OCI-LY7 (cell line): Measurements from ENCODE around the gene RELN. TPM values are rescaled to one million over a fixed set of nuclear protein-coding genes. Genes with fewer than 3 reads are reported as not detected.
"Not testable (repeated sequence)": the region's sequence is repeated elsewhere in the genome, so short reads cannot be mapped to it uniquely, and the experiment has no call there.

Source experiments
- BruUV-seq: library from RNA; stranded (reverse); fragments of 400-500 nt; replicated peaks from 2 replicates; lab custom pipeline; 2021; lab: Mats Ljungman, UMichigan
- CTCF ChIA-PET: fragments of 300-600 bp; sonication (Branson Sonifier 250); formaldehyde crosslinking; loops from one replicate; lab custom pipeline; 2022; ENCODE audit warnings: antibody characterized with exemption; ENCODE audit not compliant: unreplicated experiment; lab: Charles Lee
- POLR2A ChIA-PET: fragments of 300-600 bp; sonication (Branson Sonifier 250); formaldehyde crosslinking; loops from one replicate; lab custom pipeline; 2022; ENCODE audit warnings: antibody characterized with exemption; lab: Charles Lee
- DNase-seq: peaks from one replicate; pipeline ENCODE4 v3.0.0-alpha.2; 2015; ENCODE audit warnings: low spot score
- H2AFZ ChIP-seq: fragments of 200-600 bp; sonication (generic), shearing (Covaris generic); 2 replicates; pipeline ENCODE4 v1.6.1; 2014; ENCODE audit warnings: mild to moderate bottlenecking, antibody characterized with exemption, low read length, moderate library complexity
- H3K27ac ChIP-seq: fragments of 200-600 bp; sonication (generic); 2 replicates; pipeline ENCODE4 v1.5.1; 2014; ENCODE audit warnings: mixed run types, low read depth, mild to moderate bottlenecking, moderate library complexity, low read length, inconsistent platforms; ENCODE audit not compliant: poor library complexity, severe bottlenecking
- H3K36me3 ChIP-seq: fragments of 200-600 bp; sonication (generic); 2 replicates; pipeline ENCODE4 v1.6.1; 2014; ENCODE audit warnings: mild to moderate bottlenecking, antibody characterized with exemption, low read length, moderate library complexity, mixed read lengths; ENCODE audit not compliant: insufficient read depth
- H3K4me1 ChIP-seq: fragments of 200-600 bp; sonication (generic); 2 replicates; pipeline ENCODE4 v1.5.1; 2014; ENCODE audit warnings: mild to moderate bottlenecking, low read length; ENCODE audit not compliant: insufficient read depth, poor library complexity, severe bottlenecking
- H3K4me2 ChIP-seq: fragments of 200-600 bp; sonication (generic); 2 replicates; pipeline ENCODE4 v1.6.1; 2014; ENCODE audit warnings: mild to moderate bottlenecking, low read length
- H3K4me3 ChIP-seq: fragments of 200-600 bp; sonication (generic); 2 replicates; pipeline ENCODE4 v1.5.1; 2014; ENCODE audit warnings: mild to moderate bottlenecking, low read depth, low read length; ENCODE audit not compliant: poor library complexity, severe bottlenecking
- H3K79me2 ChIP-seq: fragments of 200-600 bp; sonication (generic); 2 replicates; pipeline ENCODE4 v1.6.1; 2016; ENCODE audit warnings: low read depth, mild to moderate bottlenecking, low read length, moderate library complexity, mixed read lengths; ENCODE audit not compliant: insufficient read depth
- H3K9me2 ChIP-seq: fragments of 200-600 bp; sonication (generic); 2 replicates; pipeline ENCODE4 v1.6.1; 2016; ENCODE audit warnings: mild to moderate bottlenecking, low read length, mixed read lengths; ENCODE audit not compliant: insufficient read depth
- H3K9me3 ChIP-seq: fragments of 200-600 bp; sonication (generic); 2 replicates; pipeline ENCODE4 v1.6.1; 2014; ENCODE audit warnings: mild to moderate bottlenecking, mixed run types, low read length, mixed read lengths
- H4K20me1 ChIP-seq: fragments of 200-600 bp; sonication (generic); 2 replicates; pipeline ENCODE4 v1.6.1; 2014; ENCODE audit warnings: mild to moderate bottlenecking, antibody characterized with exemption, low read length, moderate library complexity, mixed read lengths; ENCODE audit not compliant: insufficient read depth
- EZH2phosphoT487 ChIP-seq: fragments of 200-600 bp; sonication (generic); IDR thresholded peaks from 2 replicates; pipeline ENCODE4 v1.6.1; 2018; ENCODE audit warnings: low read depth, borderline replicate concordance, mild to moderate bottlenecking, mixed run types, antibody characterized with exemption, low read length, moderate library complexity, mixed read lengths
- intact Hi-C: fragments of 100-400 bp; cut with micrococcal nuclease; formaldehyde crosslinking; loops from one replicate; pipeline ENCODE4 v1.10.0; 2022; ENCODE audit not compliant: unreplicated experiment
- total RNA-seq, 2 experiments: library from RNA; depleted of rRNA in 1 of 2; stranded (reverse); fragments of >200 nt in 1 of 2; shearing (Covaris generic) in 1 of 2; gene quantifications; 2 replicates each; pipeline ENCODE4 v1.2.3, GENCODE V29; 2014 to 2022
- TF ChIP-seq, protein P1 (sequence below): fragments of 200-600 bp; sonication (generic); conservative IDR thresholded peaks from 2 replicates; pipeline ENCODE4 v1.5.1; 2014; ENCODE audit warnings: mild to moderate bottlenecking, antibody characterized with exemption, low read length, moderate library complexity, mixed read lengths

RELN gene
- total RNA-seq, 2 experiments from 2014 or later = not detected

DNA sequence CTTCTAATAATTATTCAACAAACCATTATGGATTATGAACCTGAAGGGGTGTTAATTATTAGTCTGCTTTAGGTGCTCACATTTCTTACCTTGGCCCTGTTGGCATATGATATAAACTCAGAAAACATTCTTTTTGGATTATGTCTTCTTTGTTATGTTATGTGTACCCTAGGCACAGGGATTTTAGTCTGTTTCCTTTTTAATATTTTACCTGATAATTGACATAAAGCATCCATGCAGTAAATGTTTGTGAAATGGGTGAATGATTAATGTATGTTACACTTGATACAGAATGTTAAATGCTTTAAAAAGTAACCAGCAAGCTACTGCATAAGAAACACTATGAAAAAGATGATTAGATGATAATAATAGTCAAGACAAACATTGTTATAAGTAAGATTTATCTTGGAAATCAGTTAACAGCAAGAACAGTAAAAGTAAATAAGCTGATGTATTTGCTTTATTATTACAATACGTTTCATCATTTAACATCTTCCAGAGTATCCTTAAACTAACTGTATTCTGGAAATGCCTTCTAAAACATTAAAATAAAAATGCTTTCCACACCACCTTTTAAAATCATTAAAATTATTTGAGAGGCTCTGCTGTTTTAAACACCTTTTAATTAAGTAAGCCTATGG is 204.7 kb downstream of the RELN start:
- POLR2A ChIA-PET = interaction anchor here (0.7 kb wide), 1 partner anchor 10 kb away, joined by 3 read pairs; no protein-coding TSS in a partner anchor
- intact Hi-C loops = no loop called here
- no TSS peak for BruUV-seq

DNA sequence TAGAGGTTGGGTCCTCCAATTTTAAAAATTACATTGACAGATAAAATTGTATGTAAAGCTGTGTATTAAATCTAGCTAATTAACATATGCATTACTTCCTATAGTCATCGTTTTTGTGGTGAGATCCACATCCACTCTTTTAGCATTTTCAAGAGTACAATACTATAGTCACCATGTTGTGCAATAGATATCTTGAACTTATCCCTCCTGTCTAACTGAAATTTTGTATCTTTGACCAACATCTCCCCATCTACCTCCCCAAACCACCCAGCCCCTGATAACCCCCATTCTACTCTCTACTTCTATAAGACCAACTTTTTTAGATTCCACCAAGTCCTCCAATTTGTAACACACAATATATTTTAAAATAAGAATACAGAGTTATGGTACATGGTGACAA is 208.0 kb downstream of the RELN start:
- Histone ChIP-seq H3K36me3 (no peaks in the 10 kb centered on the region), H3K9me3 (no peaks in the 10 kb centered on the region), H3K27ac (no peak overlapping the region), H3K4me3 (no peak overlapping the region), H3K4me1 (no peaks in the 10 kb centered on the region), H3K9me2 (no peaks in the 10 kb centered on the region), H4K20me1 (no peaks in the 10 kb centered on the region), H3K4me2 (no peak overlapping the region), H2AFZ (no peak overlapping the region), H3K79me2 (no peaks in the 10 kb centered on the region)
- ChIA-PET CTCF (no interaction called here), POLR2A (no interaction called here)
- intact Hi-C loops = no loop called here
- BruUV-seq = no TSS peak
- TF ChIP-seq, protein P1, sequence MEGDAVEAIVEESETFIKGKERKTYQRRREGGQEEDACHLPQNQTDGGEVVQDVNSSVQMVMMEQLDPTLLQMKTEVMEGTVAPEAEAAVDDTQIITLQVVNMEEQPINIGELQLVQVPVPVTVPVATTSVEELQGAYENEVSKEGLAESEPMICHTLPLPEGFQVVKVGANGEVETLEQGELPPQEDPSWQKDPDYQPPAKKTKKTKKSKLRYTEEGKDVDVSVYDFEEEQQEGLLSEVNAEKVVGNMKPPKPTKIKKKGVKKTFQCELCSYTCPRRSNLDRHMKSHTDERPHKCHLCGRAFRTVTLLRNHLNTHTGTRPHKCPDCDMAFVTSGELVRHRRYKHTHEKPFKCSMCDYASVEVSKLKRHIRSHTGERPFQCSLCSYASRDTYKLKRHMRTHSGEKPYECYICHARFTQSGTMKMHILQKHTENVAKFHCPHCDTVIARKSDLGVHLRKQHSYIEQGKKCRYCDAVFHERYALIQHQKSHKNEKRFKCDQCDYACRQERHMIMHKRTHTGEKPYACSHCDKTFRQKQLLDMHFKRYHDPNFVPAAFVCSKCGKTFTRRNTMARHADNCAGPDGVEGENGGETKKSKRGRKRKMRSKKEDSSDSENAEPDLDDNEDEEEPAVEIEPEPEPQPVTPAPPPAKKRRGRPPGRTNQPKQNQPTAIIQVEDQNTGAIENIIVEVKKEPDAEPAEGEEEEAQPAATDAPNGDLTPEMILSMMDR = no peak
- no peak for TF ChIP-seq EZH2phosphoT487
- DNase-seq = no peak

More for the DNA sequence above, 204.7 kb downstream of the RELN start:
- Histone ChIP-seq H3K4me1 (no peaks in the 10 kb centered on the region), H3K9me3 (no peaks in the 10 kb centered on the region), H3K36me3 (no peaks in the 10 kb centered on the region), H2AFZ (no peak overlapping the region), H3K4me3 (no peak overlapping the region), H3K4me2 (no peak overlapping the region), H3K79me2 (no peaks in the 10 kb centered on the region), H3K9me2 (no peaks in the 10 kb centered on the region), H4K20me1 (no peaks in the 10 kb centered on the region), H3K27ac (no peak overlapping the region)
- no peak for DNase-seq
- CTCF ChIA-PET = no interaction called here
- TF ChIP-seq, protein P1 = no peak
- TF ChIP-seq EZH2phosphoT487 = no peak

DNA sequence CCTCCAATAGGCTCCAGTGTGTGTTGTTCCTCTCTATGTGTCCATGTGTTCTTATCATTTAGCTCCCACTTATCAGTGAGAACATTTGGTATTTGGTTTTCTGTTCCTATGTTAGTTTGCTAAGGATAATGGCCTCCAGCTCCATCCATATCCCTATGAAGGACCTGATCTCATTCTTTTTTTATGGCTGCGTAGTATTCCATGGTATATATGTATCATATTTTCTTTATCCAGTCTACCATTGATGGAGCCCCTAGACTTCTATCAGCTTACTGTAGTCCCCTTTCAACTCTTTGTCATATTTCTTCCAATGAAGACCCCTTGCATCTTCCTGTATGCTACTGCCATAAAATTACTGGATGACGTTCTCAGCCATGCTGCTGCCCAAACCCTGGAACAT is 208.9 kb downstream of the RELN start:
- H3K36me3 ChIP-seq, H3K9me2 ChIP-seq, CTCF ChIA-PET, POLR2A ChIA-PET, H2AFZ ChIP-seq, BruUV-seq, H3K79me2 ChIP-seq, intact Hi-C loops, H3K4me2 ChIP-seq, H3K4me3 ChIP-seq, H3K9me3 ChIP-seq, DNase-seq, H3K27ac ChIP-seq, H3K4me1 ChIP-seq, H4K20me1 ChIP-seq: not testable (repeated sequence)
